Aorta (tissue), 5 donors: Measurements from ENCODE around the gene EPN3. TPM values are rescaled to one million over a fixed set of nuclear protein-coding genes. Genes with fewer than 3 reads are reported as not detected.

Source experiments
- ATAC-seq: fragments of 200-7000 bp; cut with Tn5 transposase; one replicate; pipeline ENCODE4 v1.9.1; 2022; ENCODE audit warnings: moderate library complexity; ENCODE audit not compliant: low FRiP score
- DNase-seq, 2 donors: peaks; one replicate each; pipeline ENCODE4 v3.0.0-alpha.2; 2020
- H3K27ac ChIP-seq, 2 donors: one replicate each; pipeline ENCODE4 v1.5.1; 2013; ENCODE audit warnings: low read length in 2 of 2, mild to moderate bottlenecking in 2 of 2, moderate library complexity in 2 of 2, control low read depth in 1 of 2, inconsistent platforms in 1 of 2, low read depth in 1 of 2
- H3K27me3 ChIP-seq, 2 donors: one replicate each; pipeline ENCODE4 v1.6.1; 2013; ENCODE audit warnings: control low read depth in 1 of 2, low read length in 1 of 2, mild to moderate bottlenecking in 1 of 2, moderate library complexity in 1 of 2; ENCODE audit not compliant: insufficient read depth in 2 of 2, control insufficient read depth in 1 of 2
- H3K36me3 ChIP-seq, 2 donors: one replicate each; pipeline ENCODE4 v1.6.1; 2013; ENCODE audit warnings: control low read depth in 1 of 2, low read length in 1 of 2, mild to moderate bottlenecking in 1 of 2; ENCODE audit not compliant: insufficient read depth in 2 of 2, control insufficient read depth in 1 of 2
- H3K4me1 ChIP-seq, 2 donors: one replicate each; pipeline ENCODE4 v1.6.1; 2013; ENCODE audit warnings: low read length in 2 of 2, control low read depth in 1 of 2, mild to moderate bottlenecking in 1 of 2, moderate library complexity in 1 of 2; ENCODE audit not compliant: insufficient read depth in 2 of 2, control insufficient read depth in 1 of 2
- H3K4me3 ChIP-seq, 2 donors: one replicate each; pipeline ENCODE4 v1.5.1; 2013; ENCODE audit warnings: low read length in 2 of 2, control low read depth in 1 of 2, mild to moderate bottlenecking in 1 of 2
- H3K9me3 ChIP-seq: one replicate; pipeline ENCODE4 v1.6.1; 2013; ENCODE audit warnings: mild to moderate bottlenecking, low read length; ENCODE audit not compliant: control insufficient read depth
- WGBS, 2 donors: extraction: QIAGEN DNeasy Blood & Tissue Kit; methylation state at CpG; one replicate each; pipeline ENCODE4 v1.1.7; 2013; 5-methylcytosine and 5-hydroxymethylcytosine counted together
- intact Hi-C, 2 donors: fragments of 100-400 bp; cut with DNase I; formaldehyde crosslinking; loops; one replicate each; pipeline versions ENCODE4 v1.14.2 to v1.15.0; 2022
- polyA plus RNA-seq, 2 donors: library from polyadenylated mRNA; stranded (reverse); fragments of 200-250 nt; gene quantifications; one replicate each; pipeline ENCODE4 v1.2.3, GENCODE V29; 2013
- total RNA-seq, 2 donors: library from RNA; stranded (reverse); fragmentation: NEBNext Ultra II Directional; extraction: Animal tissue kit (Norgen Biotek cat#: 25700); gene quantifications; one replicate each; pipeline ENCODE4 v1.2.1, GENCODE V29; 2021
- donor health status: healthy with polysubstance abuse.
- donor health status: Bipolar disorder and iron deficiency.
- donor health status: DM: no; HTN: no; CAD: no.
- donor health status: DM: no; HTN: no; CAD: no.
- donor health status: DM: yes; HTN: yes; CAD: no.

The EPN3 gene
- total and polyA plus RNA-seq, 4 donors, result 1.5 to 1.9 TPM; not detected in 2

GRCh38 chr17:50572541-50572940 lies 40.0 kb downstream of the EPN3 start:
- no peak overlapping the region for H3K4me3 ChIP-seq
- no peaks in the 10 kb centered on the region for H3K9me3 ChIP-seq
- intact Hi-C loops, result no loop called here
- DNase-seq, result no peak
- 96% methylated on average over 20 of the region's 20 CpGs for WGBS, 2 donors
- no peak overlapping the region for H3K27ac ChIP-seq
- no peaks in the 10 kb centered on the region for H3K27me3 ChIP-seq
- ATAC-seq, result no peak
- no peaks in the 10 kb centered on the region for H3K4me1 ChIP-seq
- H3K36me3 ChIP-seq, result no peaks in the 10 kb centered on the region

DNA sequence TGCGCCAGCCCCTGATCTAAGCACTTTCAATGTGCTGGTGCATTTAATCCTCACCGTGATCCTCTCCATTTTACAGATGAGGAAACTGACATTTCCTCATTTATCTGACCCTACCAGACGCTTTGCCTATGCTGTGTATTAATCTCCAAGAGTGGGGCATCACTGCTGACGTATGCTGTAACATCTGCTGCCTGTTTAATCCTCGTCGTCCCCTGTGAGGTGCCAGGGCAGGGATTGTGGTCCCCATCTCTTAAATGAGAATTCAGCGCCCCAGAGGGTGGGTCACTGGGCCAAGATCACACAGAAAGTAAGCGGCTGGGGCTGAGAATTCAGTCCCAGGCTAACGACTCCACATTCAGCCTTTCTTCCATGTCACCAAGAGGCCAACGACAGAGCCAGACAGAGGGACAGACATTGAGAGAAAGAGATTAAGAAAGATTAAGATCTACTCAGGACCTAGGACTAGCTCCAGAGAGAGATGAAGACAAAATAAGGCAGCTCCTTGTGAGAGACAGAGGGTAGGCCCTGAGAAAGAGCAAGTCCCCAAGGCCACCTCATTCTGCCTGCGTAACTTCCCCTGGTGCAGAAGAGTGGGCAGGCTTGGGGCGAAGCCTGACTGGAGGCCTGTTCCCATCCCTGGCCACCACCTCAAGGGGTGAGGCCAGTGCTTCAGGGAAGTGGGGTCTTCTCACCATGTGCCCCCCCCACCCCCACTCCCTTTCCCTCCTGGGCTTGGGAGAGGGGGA lies 41.5 kb downstream of the EPN3 start:
- ATAC-seq (no peak), DNase-seq (no peak)
- 93 to 96% methylated on average over 12 of the region's 12 CpGs for WGBS, 2 donors
- Histone ChIP-seq H3K9me3 (no peaks in the 10 kb centered on the region), H3K4me1 (no peaks in the 10 kb centered on the region), H3K4me3 (no peak overlapping the region), H3K27me3 (no peaks in the 10 kb centered on the region), H3K36me3 (no peaks in the 10 kb centered on the region), H3K27ac (no peak overlapping the region)
- intact Hi-C loops, result no loop called here

- 91 to 92% methylated on average over 33 of the region's 33 CpGs for WGBS, 2 donors
- ATAC-seq, result peak; percentile 15
- H3K27me3 ChIP-seq, result no peaks in the 10 kb centered on the region
- H3K9me3 ChIP-seq, result no peaks in the 10 kb centered on the region
- DNase-seq, result no peak
- no peak overlapping the region for H3K27ac ChIP-seq
- H3K4me3 ChIP-seq, result no peak overlapping the region
- H3K4me1 ChIP-seq, result no peaks in the 10 kb centered on the region
- intact Hi-C loops, result no loop called here
- no peaks in the 10 kb centered on the region for H3K36me3 ChIP-seq
Observed at GRCh38 chr17:50575581-50576210, 43.2 kb downstream of the EPN3 start.

- H3K9me3 ChIP-seq, result no peaks in the 10 kb centered on the region
- intact Hi-C loops, result no loop called here
- ATAC-seq, result no peak
- DNase-seq, result no peak
- H3K4me1 ChIP-seq, result no peaks in the 10 kb centered on the region
- H3K36me3 ChIP-seq, result no peaks in the 10 kb centered on the region
- no peak overlapping the region for H3K27ac ChIP-seq
- H3K4me3 ChIP-seq, result no peak overlapping the region
- 91 to 93% methylated on average over 13 of the region's 13 CpGs for WGBS, 2 donors
- no peaks in the 10 kb centered on the region for H3K27me3 ChIP-seq
Observed at GRCh38 chr17:50576864-50577263, 44.3 kb downstream of the EPN3 start.

GRCh38 chr17:50577451-50577954 lies 45.0 kb downstream of the EPN3 start:
- Histone ChIP-seq H3K4me1 (no peaks in the 10 kb centered on the region), H3K27me3 (no peaks in the 10 kb centered on the region), H3K9me3 (no peaks in the 10 kb centered on the region), H3K27ac (no peak overlapping the region), H3K36me3 (no peaks in the 10 kb centered on the region), H3K4me3 (no peak overlapping the region)
- WGBS, 2 donors, result 91 to 92% methylated on average over 13 of the region's 13 CpGs
- no peak for ATAC-seq
- intact Hi-C loops, result no loop called here
- DNase-seq, result no peak

DNA sequence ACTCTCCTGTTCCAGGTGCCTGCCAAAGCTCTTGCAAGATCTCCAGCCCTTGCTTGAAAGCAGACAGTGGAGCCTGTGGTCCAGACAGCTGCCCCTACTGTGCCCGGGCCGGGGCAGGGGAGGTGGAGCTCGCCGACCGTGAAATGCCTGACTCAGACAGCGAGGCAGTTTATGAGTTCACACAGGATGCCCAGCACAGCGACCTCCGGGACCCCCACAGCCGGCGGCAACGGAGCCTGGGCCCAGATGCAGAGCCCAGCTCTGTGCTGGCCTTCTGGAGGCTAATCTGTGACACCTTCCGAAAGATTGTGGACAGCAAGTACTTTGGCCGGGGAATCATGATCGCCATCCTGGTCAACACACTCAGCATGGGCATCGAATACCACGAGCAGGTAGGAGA lies 45.6 kb downstream of the EPN3 start:
- ATAC-seq (no peak), DNase-seq (no peak)
- H3K36me3 ChIP-seq, result no peaks in the 10 kb centered on the region
- no peak overlapping the region for H3K4me3 ChIP-seq
- H3K4me1 ChIP-seq, result no peaks in the 10 kb centered on the region
- intact Hi-C loops, result no loop called here
- no peak overlapping the region for H3K27ac ChIP-seq
- H3K27me3 ChIP-seq, result no peaks in the 10 kb centered on the region
- WGBS, 2 donors, result 90 to 94% methylated on average over 16 of the region's 16 CpGs
- H3K9me3 ChIP-seq, result no peaks in the 10 kb centered on the region

- intact Hi-C loops, result no loop called here
- ATAC-seq (no peak), DNase-seq (no peak)
- 94 to 96% methylated on average over 7 of the region's 7 CpGs for WGBS, 2 donors
- no peaks in the 10 kb centered on the region for H3K4me1 ChIP-seq
- H3K9me3 ChIP-seq, result no peaks in the 10 kb centered on the region
- no peak overlapping the region for H3K4me3 ChIP-seq
- H3K36me3 ChIP-seq, result no peaks in the 10 kb centered on the region
- no peak overlapping the region for H3K27ac ChIP-seq
- H3K27me3 ChIP-seq, result no peaks in the 10 kb centered on the region
Observed at GRCh38 chr17:50579399-50579798, 46.9 kb downstream of the EPN3 start.

GRCh38 chr17:50580646-50581045 lies 48.1 kb downstream of the EPN3 start:
- H3K4me1 ChIP-seq, result no peaks in the 10 kb centered on the region
- H3K4me3 ChIP-seq, result no peak overlapping the region
- H3K27me3 ChIP-seq, result no peaks in the 10 kb centered on the region
- no peaks in the 10 kb centered on the region for H3K36me3 ChIP-seq
- DNase-seq, result no peak
- no peaks in the 10 kb centered on the region for H3K9me3 ChIP-seq
- no peak for ATAC-seq
- intact Hi-C loops, result no loop called here
- 98% methylated on average over 9 of the region's 9 CpGs for WGBS, 2 donors
- H3K27ac ChIP-seq, result no peak overlapping the region

DNA sequence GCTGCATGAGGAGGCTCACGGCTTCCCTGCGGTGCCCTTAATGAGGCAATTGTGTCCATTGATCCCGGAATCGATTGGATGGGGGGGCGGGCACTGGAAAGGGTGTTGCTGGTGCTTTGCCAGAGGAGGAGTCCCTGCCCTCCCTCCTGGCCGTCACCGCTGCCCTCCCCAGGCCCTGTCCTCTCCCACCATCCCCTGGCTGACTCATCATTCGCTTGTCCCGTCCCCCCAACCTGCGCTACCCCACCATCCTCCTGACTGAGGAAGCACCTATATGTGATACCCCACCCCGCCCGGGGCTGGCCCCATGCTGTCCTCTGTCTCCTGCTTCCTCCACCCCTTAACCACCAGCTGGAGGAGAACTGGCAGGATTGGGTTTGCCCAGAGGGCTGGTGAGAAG lies 48.8 kb downstream of the EPN3 start:
- no peaks in the 10 kb centered on the region for H3K27me3 ChIP-seq
- DNase-seq (no peak), ATAC-seq (no peak)
- no peaks in the 10 kb centered on the region for H3K4me1 ChIP-seq
- 96 to 99% methylated on average over 8 to 12 of the region's 12 CpGs for WGBS, 2 donors
- H3K36me3 ChIP-seq, result no peaks in the 10 kb centered on the region
- no peaks in the 10 kb centered on the region for H3K9me3 ChIP-seq
- no peak overlapping the region for H3K4me3 ChIP-seq
- intact Hi-C loops, result no loop called here
- no peak overlapping the region for H3K27ac ChIP-seq
